A549 (cell line): ENCODE measurements around the gene ADISSP.

Source experiments
- BHLHE40 ChIP-seq: IDR thresholded peaks from 2 replicates; pipeline ENCODE4 v1.6.1; 2012; ENCODE audit warnings: low read depth, low read length, inconsistent platforms
- CEBPB ChIP-seq, 2 experiments: fragments of >200 bp in 1 of 2; sonication (Bioruptor Twin) in 1 of 2; formaldehyde crosslinking in 1 of 2; IDR thresholded peaks; 2 replicates each; pipeline ENCODE4 v1.6.1; 2012 to 2016
- CTCF ChIP-seq: fragments of >200 bp; sonication (Bioruptor Twin); formaldehyde crosslinking; IDR thresholded peaks from 3 replicates; pipeline ENCODE4 v1.5.1; 2016
- ELK1 ChIP-seq: fragments of 150-350 bp; IDR thresholded peaks from 2 replicates; pipeline ENCODE4 v1.6.1; 2014; ENCODE audit warnings: low read depth, mild to moderate bottlenecking, low read length
- EP300 ChIP-seq, 2 experiments: fragments of >200 bp; sonication (Bioruptor Twin); formaldehyde crosslinking; IDR thresholded peaks; 2 replicates in 1 of 2; 3 replicates in 1 of 2; pipeline ENCODE4 v1.6.1; 2016 to 2017
- HMGXB4 ChIP-seq: fragments of 250-450 bp; sonication (Bioruptor Pico); IDR thresholded peaks from 2 replicates; pipeline ENCODE4 v1.5.0; 2021; ENCODE audit warnings: mild to moderate bottlenecking, moderate library complexity, borderline replicate concordance
- MAX ChIP-seq: IDR thresholded peaks from 2 replicates; pipeline ENCODE4 v1.6.1; 2012
- PHF8 ChIP-seq: fragments of 200-600 bp; sonication (generic); IDR thresholded peaks from 2 replicates; pipeline ENCODE4 v1.6.1; 2016; ENCODE audit warnings: low read depth, mild to moderate bottlenecking, antibody characterized with exemption, moderate library complexity, borderline replicate concordance
- POLR2A ChIP-seq: IDR thresholded peaks from 2 replicates; pipeline ENCODE4 v1.6.1; 2012; ENCODE audit warnings: mild to moderate bottlenecking, low read length
- RARB ChIP-seq: fragments of 250-450 bp; sonication (Bioruptor Pico); IDR thresholded peaks from 2 replicates; pipeline ENCODE4 v1.8.0; 2021; ENCODE audit warnings: mild to moderate bottlenecking, moderate library complexity
- RCOR1 ChIP-seq: fragments of 150-350 bp; IDR thresholded peaks from 2 replicates; pipeline ENCODE4 v1.6.1; 2014; ENCODE audit warnings: antibody characterized with exemption, low read length, low read depth
- RNF2 ChIP-seq: fragments of 200-600 bp; sonication (generic); IDR thresholded peaks from 2 replicates; pipeline ENCODE4 v1.6.1; 2016; ENCODE audit warnings: low read depth, mild to moderate bottlenecking, antibody characterized with exemption, moderate library complexity, borderline replicate concordance
- SMC3 ChIP-seq: fragments of >200 bp; sonication (Bioruptor Twin); formaldehyde crosslinking; IDR thresholded peaks from 3 replicates; pipeline ENCODE4 v1.6.1; 2018; ENCODE audit warnings: inconsistent platforms
- SREBF2 ChIP-seq: fragments of 450-650 bp; IDR thresholded peaks from 2 replicates; pipeline ENCODE4 v1.6.1; 2014; ENCODE audit warnings: mild to moderate bottlenecking, moderate library complexity

- TF ChIP-seq PHF8 (no peak), POLR2A (no peak), RNF2 (no peak), CTCF (no peak), SMC3 (no peak), RCOR1 (no peak), RARB (CRISPR knock-in tag) (no peak), MAX (no peak), CEBPB (IDR thresholded peaks at IDR 0.05) (no peak), EP300 (IDR thresholded peaks at IDR 0.05) (no peak), HMGXB4 (CRISPR knock-in tag) (no peak), BHLHE40 (no peak), ELK1 (no peak), SREBF2 (no peak)
These were observed 38.7 kb downstream of the ADISSP start for GRCh38 chr20:3728876-3729275.
